K562 treated with DMSO at 1 percent for 12 hours (cell line): Measurements from ENCODE around the gene MCUR1. TPM values are rescaled to one million over a fixed set of nuclear protein-coding genes. Genes with fewer than 3 reads are reported as not detected.

Experiments used
- total RNA-seq: library from RNA; unstranded; fragments of 300-600 nt; gene quantifications from 2 replicates; pipeline ENCODE4 v1.2.3, GENCODE V29; 2022; ENCODE audit not compliant: insufficient read depth

The MCUR1 gene
- 19.5 and 26.1 TPM in 2 replicates for total RNA-seq

DNA sequence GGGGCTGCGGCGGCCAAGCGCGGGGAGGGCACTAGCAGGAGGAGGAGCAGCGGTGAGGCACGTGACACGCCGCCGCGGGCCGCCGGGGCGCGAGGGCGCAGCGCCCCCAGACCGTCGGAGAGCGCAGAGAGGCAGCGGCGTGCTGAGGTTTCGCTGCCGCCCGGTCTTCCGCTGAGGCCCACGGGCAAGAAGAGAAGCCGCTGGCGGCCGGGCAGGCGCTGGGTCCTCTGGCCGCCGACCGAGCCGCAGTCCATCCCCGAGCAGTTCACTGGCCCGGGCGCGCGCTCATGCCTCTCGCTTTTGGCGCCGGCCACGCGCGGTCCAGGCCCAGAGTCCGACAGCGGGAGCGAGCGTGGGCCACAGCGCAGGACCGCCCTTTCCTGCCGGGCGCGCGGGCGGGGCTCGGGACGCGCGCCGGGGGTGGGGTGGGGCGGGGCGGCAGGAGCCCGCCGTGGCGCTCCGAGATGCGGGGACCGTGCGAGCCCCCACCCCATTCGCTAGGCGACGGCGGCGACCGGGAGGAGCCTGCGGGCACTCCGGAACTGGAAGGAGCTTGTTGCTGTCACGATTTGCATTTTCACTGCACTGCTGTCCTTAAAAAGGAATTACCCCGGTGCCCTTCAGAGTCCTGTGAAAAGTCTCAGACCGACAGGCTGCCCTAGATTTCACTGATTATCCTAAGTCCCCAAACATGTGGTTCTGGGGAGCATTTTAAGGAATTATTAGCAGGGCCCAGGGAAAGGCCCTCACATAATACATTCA is at the start of gene MCUR1:
Gene MCUR1 (minus strand): TSS at position 382 of the 762 bp plus-strand sequence. CDS start 128 bp downstream, at position 254.

Other genes starting within 250 kb of the MCUR1 start
- 3.3 and 6.8 TPM in 2 replicates for gene SIRT5, start 240.0 kb downstream of the MCUR1 start, total RNA-seq
- gene NOL7, start 199.2 kb downstream of the MCUR1 start, total RNA-seq = 102 and 141 TPM in 2 replicates
- gene RANBP9, start 102.7 kb downstream of the MCUR1 start, total RNA-seq = 29.4 and 80.4 TPM in 2 replicates
- gene RNF182, start 110.4 kb upstream of the MCUR1 start, total RNA-seq = 7.1 and 12.5 TPM in 2 replicates